ENCODE data around the gene KIAA0825.

GRCh38 chr5:94396687-94397086 lies 221.7 kb downstream of the KIAA0825 start:
- TF ChIP-seq CTCF (IDR thresholded peaks at IDR 0.05 in 4 of 5, conservative IDR thresholded peaks at IDR 0.05 in 1 of 5) (no peak), POLR2A (IDR thresholded peaks at IDR 0.05) (no peak)
